Endothelial cell (in vitro differentiated cells): ENCODE results near the gene TBX19. TPM values are rescaled to one million over a fixed set of nuclear protein-coding genes. Genes with fewer than 3 reads are reported as not detected.

ENCODE experiments used
- DNase-seq: peaks from one replicate; pipeline ENCODE4 v3.0.0; 2021; ENCODE audit warnings: low spot score
- H3K27ac Mint-ChIP-seq: one replicate; pipeline ENCODE4 v1.8.0; 2021; ENCODE audit warnings: mixed read lengths, inconsistent platforms; ENCODE audit not compliant: unreplicated experiment
- H3K27me3 Mint-ChIP-seq: one replicate; pipeline ENCODE4 v1.8.0; 2021; ENCODE audit warnings: mild to moderate bottlenecking, moderate library complexity, mixed read lengths, inconsistent platforms; ENCODE audit not compliant: unreplicated experiment
- H3K36me3 Mint-ChIP-seq: one replicate; pipeline ENCODE4 v1.8.0; 2021; ENCODE audit warnings: mild to moderate bottlenecking, low read depth, mixed read lengths, inconsistent platforms; ENCODE audit not compliant: unreplicated experiment
- H3K4me1 Mint-ChIP-seq: one replicate; pipeline ENCODE4 v1.8.0; 2021; ENCODE audit warnings: mild to moderate bottlenecking, mixed read lengths, inconsistent platforms; ENCODE audit not compliant: unreplicated experiment
- H3K4me3 Mint-ChIP-seq: one replicate; pipeline ENCODE4 v1.8.0; 2021; ENCODE audit warnings: mild to moderate bottlenecking, mixed read lengths, inconsistent platforms; ENCODE audit not compliant: unreplicated experiment
- H3K9me3 Mint-ChIP-seq: one replicate; pipeline ENCODE4 v1.8.0; 2021; ENCODE audit warnings: mixed read lengths, inconsistent platforms; ENCODE audit not compliant: unreplicated experiment
- total RNA-seq: library from RNA; stranded (reverse); fragmentation: NEBNext Ultra II Directional; extraction: Animal tissue kit (Norgen Biotek cat#: 25700); gene quantifications from one replicate; pipeline ENCODE4 v1.2.1, GENCODE V29; 2021; ENCODE audit not compliant: unreplicated experiment
- TF ChIP-seq, protein P1 (sequence below): fragments of 200-600 bp; sonication (generic); IDR thresholded peaks from one replicate; pipeline ENCODE4 v1.5.0; 2021; ENCODE audit warnings: antibody characterized with exemption; ENCODE audit not compliant: unreplicated experiment

The TBX19 gene
- total RNA-seq, 1 donor from 2014 or later: 1.1 TPM

DNA sequence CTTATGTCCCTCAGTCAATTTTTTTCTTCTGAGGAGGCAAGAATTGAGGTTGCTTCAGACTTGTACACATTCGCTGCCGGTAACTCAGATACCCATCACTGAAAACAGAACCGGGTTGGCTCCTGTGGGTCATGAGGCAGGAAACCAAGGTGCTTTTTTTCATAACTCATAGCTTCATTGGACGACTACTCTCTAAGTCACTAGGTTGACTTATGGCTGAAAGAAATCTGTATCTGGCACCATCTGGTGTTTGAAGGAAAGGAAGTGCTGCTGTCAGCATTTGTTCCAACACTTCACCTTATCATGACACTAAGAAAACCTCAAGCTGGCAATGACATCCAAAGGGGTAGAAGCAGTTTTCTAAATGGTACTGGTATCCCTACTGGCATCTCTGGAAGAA lies 82.3 kb downstream of the TBX19 start:
- Mint-ChIP-seq H3K36me3 (no peaks in the 10 kb centered on the region), H3K27ac (no peak overlapping the region), H3K9me3 (no peaks in the 10 kb centered on the region), H3K4me3 (no peak overlapping the region), H3K27me3 (peaks cover 4% of the 10 kb centered on the region), H3K4me1 (no peaks in the 10 kb centered on the region)
- no peak for DNase-seq
- TF ChIP-seq, protein P1, sequence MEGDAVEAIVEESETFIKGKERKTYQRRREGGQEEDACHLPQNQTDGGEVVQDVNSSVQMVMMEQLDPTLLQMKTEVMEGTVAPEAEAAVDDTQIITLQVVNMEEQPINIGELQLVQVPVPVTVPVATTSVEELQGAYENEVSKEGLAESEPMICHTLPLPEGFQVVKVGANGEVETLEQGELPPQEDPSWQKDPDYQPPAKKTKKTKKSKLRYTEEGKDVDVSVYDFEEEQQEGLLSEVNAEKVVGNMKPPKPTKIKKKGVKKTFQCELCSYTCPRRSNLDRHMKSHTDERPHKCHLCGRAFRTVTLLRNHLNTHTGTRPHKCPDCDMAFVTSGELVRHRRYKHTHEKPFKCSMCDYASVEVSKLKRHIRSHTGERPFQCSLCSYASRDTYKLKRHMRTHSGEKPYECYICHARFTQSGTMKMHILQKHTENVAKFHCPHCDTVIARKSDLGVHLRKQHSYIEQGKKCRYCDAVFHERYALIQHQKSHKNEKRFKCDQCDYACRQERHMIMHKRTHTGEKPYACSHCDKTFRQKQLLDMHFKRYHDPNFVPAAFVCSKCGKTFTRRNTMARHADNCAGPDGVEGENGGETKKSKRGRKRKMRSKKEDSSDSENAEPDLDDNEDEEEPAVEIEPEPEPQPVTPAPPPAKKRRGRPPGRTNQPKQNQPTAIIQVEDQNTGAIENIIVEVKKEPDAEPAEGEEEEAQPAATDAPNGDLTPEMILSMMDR: no peak

Other genes starting within 250 kb of the TBX19 start
- 40.9 TPM for gene GPR161, start 143.9 kb upstream of the TBX19 start, total RNA-seq
- 34.2 TPM for gene TIPRL, start 101.9 kb upstream of the TBX19 start, total RNA-seq
- gene SFT2D2, start 54.9 kb upstream of the TBX19 start, total RNA-seq: 36.8 TPM